GM12801 (cell line): ENCODE measurements around the gene KCNK15.

Experiments
- TF ChIP-seq, protein P1 (sequence below): IDR thresholded peaks from one replicate; pipeline ENCODE4 v1.5.1; 2011; ENCODE audit warnings: control low read depth; ENCODE audit not compliant: insufficient read length; ENCODE audit errors: extremely low read depth

KCNK15 gene

DNA sequence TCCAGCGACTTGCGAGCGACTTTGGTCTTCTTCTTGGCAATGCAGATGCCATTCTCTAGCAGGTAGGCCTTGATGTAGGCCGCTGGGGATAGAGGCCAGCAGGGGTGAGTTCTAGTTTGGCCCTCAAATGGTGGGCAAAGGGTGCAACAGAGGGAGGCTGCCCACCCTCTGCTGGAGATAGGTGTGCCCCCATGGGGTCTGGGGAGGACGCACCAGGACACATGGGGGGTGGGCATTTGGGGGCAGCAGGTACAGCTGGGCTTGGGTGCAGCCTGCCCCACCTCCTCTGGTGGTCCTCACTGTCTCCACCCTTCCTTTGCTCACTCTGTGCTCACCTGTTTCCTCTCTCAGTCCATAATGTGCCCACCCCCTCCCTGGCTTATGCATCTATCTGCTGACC lies 11.3 kb downstream of the KCNK15 start:
- TF ChIP-seq, protein P1, sequence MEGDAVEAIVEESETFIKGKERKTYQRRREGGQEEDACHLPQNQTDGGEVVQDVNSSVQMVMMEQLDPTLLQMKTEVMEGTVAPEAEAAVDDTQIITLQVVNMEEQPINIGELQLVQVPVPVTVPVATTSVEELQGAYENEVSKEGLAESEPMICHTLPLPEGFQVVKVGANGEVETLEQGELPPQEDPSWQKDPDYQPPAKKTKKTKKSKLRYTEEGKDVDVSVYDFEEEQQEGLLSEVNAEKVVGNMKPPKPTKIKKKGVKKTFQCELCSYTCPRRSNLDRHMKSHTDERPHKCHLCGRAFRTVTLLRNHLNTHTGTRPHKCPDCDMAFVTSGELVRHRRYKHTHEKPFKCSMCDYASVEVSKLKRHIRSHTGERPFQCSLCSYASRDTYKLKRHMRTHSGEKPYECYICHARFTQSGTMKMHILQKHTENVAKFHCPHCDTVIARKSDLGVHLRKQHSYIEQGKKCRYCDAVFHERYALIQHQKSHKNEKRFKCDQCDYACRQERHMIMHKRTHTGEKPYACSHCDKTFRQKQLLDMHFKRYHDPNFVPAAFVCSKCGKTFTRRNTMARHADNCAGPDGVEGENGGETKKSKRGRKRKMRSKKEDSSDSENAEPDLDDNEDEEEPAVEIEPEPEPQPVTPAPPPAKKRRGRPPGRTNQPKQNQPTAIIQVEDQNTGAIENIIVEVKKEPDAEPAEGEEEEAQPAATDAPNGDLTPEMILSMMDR = no peak

DNA sequence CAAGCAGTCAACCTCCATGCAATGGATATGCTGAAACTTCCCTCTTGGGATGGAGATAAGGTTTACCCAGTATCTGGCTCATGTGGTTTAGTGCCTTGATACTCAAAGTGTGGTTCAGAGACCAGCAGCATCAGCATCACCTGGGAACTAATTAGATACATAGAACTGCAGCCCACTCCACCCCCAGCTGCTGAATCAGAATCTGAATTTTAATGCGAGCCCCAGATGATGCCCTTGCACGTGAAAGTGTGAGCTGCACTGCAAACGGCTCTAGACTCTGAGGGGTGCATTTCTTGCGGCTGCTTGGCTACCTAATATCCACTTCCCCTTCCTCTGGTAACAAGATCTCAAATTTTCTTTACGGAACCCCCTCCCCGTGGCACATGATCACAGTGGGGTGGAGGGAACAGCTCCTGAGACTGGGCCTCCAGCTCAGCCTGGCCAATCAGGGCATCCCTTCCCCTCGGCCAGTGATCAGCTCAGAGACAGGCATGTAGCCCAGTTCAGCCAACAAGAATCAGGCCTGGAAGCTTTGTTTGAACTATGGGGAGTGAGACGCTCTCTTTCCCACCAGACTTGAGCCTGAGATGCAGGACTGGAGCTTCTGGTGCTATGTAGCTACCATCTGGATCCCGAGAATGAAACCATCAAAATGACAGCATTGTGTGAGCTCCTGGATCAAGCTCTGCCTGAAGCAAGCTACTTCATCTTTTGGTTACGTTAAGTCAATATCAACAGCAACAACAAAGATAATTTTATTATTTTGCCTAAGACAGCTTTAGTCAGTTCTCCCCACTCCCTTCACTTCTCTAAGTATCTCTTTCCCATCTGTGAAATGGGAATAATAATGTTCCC lies 12.8 kb downstream of the KCNK15 start:
- TF ChIP-seq, protein P1 = no peak

DNA sequence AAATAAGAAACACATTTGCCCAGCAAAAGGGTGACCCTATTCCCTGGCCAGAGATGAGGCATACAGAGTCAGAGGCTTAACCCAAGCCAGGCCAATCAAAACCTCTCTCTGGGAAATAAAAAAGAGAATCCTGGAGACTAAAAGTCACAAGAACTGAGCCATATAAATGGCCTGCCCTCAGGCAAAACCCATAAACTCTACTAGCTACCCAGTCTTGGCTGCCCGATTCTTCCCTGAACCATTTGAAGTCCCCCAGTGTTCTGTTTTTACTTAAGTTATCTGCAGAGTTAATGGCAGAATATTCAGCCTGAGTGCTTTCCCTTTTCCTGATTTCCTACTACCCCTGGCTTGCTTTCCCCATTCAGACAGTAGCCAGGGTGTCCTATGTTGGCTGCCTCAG lies 13.9 kb downstream of the KCNK15 start:
- TF ChIP-seq, protein P1 = no peak

- TF ChIP-seq, protein P1 = no peak
Observed at GRCh38 chr20:44761423-44761822, 15.8 kb downstream of the KCNK15 start.

DNA sequence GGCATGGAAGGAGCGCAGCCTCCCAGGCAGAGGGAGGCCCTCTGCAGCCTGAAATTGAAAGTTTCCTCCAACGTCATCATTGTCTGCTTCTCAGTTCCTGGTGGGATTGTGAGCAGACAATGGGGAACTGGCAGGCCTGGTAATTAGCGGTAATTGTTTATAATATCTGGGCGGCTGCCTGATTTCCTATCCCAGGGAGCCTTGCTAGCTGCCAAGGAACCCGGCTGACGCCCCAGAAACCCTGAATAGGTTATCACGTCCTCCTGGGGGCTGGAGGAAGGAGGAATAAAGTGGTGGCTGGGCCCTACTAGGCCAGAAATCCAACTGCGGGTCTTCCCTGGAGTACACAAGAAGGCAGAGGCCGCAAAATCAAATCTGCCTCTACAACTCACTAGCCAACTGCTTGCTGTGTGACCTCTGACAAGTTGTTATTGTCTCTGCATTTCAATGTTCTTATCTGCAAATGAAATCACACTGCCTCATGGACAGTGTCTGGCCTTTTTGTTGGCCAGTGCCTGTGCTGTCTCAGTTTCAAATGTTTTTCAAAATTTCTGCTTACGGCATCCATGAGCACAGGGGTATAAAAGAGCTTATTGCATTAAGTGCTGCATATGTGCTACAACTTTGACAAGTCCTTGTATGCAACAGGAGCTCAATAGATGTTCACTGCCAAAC lies 16.9 kb downstream of the KCNK15 start:
- TF ChIP-seq, protein P1 = no peak

GRCh38 chr20:44765091-44765490 lies 19.4 kb downstream of the KCNK15 start:
- TF ChIP-seq, protein P1 = no peak

DNA sequence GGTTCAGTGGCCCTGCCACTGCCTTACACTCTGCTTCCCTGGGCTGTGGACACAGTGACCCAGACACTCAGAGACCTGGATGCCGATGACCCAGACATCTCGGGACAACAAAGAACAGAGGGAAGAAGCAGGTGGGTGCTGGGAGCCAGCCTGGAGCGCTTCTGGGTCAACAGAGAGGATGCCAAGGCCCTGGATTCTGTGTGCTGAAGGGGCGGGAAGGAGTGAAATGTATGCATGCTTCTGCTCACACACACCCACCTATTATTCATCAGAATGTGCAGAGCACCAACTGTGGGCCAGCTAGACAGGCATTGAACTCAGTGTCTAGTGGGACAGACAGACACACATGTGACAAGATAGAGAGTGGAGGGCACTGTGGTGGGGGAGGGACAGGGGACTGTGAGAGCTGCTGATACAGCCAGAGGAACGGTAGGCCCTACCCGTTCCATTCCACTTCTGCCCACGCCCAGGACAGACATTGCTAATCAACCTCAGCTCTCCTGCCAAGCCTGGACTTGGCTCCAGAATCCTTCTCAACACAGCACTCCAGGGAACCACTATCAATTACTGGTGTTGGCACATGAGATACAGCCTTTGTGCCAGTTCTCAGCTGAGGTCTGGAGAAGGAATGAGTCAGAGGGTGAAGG lies 20.2 kb downstream of the KCNK15 start:
- TF ChIP-seq, protein P1 = no peak
